HG03095 (cell line): Measurements from ENCODE around the gene NSD1.

Source experiments
- ATAC-seq: cut with Tn5 transposase; IDR thresholded peaks from one replicate; pipeline ENCODE4 v1.9.1; 2021; ENCODE audit warnings: moderate library complexity; ENCODE audit not compliant: unreplicated experiment

The NSD1 gene

DNA sequence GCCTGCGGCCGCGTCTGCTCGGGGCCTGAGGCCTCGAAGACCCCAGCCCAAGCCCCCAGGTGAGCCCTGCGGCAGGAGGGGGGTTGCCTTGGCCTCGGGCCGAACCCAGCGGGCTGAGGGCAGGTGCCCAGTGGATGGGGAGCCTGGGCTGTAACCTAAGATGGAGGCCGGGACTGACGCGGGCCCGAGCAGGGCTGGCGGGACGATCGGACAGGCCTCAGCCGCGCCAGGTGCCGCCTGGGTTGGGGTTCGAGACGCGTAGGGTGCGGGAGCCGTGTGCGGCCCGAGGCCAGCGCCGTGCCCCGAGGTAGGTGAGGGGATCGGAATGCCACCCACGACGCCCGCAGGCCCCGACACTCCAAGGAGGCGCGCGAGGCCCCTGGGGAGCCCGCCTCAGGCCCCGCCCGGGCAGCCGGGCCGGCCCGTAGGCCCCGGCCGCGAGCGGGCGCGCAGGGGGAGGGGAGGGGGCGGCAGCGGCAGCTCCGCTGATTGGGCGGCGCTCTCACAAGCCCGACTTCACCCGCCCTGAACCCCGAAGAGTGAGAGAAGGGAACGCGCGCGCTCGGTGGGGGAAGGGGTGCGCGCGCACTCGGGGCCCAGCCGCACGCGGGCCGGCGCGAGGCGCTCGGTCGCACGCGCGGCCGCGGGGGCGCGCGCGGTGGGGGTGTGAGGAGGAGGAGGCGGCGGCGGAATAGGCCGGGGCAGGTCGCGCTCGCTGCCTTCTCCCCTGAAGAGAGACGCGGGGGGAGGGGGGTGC is at the start of gene NSD1:
Gene NSD1 (plus strand): TSS at position 678 of the 757 bp plus-strand sequence. CDS start 1,331 bp downstream, outside the sequence.
- peak; percentile 51 for ATAC-seq

- ATAC-seq, result no peak
Measured at GRCh38 chr5:177084175-177084574, 49.4 kb upstream of the NSD1 start.

GRCh38 chr5:177085985-177086653 is 47.5 kb upstream of the NSD1 start:
- no peak for ATAC-seq

GRCh38 chr5:177086654-177087397 is 46.7 kb upstream of the NSD1 start, which contains the start of gene FGFR4:
Gene FGFR4, plus strand, starts transcription at chr5:177086915. Its CDS starts 2,688 bp downstream, at chr5:177089603.
- ATAC-seq, result peak; percentile 53

DNA sequence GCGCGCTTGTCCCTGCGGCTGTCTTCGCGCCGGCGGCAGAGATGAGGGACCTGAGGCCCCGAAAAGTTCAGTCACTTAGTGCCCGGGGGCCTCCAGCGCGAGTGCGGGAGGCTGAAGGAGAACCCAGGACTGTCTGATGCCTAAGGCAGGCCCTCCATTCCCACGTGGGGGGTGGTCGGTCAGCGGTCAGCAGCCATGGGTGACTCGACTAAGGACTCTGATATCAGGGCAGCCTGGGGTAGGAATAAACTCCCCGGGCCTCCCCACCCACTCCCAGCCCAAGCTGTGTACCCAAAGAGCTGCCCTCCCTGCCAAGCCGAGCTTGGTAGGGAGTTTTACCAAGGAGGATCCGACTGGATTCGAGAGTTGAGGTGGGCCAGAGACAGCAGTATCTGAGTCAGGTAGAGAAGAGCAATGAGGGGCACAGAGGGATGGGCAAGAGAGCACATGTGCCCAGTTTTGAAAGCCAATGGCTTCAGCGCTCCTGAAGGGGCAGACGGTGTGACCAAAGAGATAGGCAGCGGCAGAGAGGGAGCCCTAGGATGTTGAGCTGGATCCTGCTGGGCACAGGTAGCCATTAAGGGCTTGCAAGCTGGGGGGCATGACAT is 46.1 kb upstream of the NSD1 start:
- no peak for ATAC-seq

- no peak for ATAC-seq
Measured at GRCh38 chr5:177089127-177089526, 44.4 kb upstream of the NSD1 start.

- ATAC-seq, result no peak
Measured at GRCh38 chr5:177089825-177090641, 43.5 kb upstream of the NSD1 start.

- ATAC-seq, result no peak
Measured at GRCh38 chr5:177090813-177091212, 42.8 kb upstream of the NSD1 start.

DNA sequence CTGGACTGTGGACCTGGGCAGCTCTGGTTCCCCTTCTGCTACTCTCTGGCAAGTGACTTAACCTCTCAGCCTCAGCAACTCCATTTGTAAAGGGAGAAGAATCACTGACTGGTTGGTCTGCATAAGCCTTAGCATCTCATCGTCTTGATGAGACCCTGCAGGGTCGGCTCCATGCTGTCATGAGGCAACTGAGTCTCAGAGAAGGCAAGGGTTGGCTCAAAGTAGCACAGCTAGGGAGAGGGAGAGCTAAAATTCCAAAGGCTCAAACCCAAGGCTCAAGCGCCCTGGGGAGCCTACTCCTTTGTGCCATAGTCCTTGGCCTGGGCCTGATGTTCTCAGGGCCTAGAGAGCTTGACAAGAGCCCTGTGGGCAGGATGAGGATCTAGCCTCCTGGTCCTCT is 42.3 kb upstream of the NSD1 start:
- ATAC-seq, result no peak

GRCh38 chr5:177092178-177093081 is 41.1 kb upstream of the NSD1 start:
- no peak for ATAC-seq

DNA sequence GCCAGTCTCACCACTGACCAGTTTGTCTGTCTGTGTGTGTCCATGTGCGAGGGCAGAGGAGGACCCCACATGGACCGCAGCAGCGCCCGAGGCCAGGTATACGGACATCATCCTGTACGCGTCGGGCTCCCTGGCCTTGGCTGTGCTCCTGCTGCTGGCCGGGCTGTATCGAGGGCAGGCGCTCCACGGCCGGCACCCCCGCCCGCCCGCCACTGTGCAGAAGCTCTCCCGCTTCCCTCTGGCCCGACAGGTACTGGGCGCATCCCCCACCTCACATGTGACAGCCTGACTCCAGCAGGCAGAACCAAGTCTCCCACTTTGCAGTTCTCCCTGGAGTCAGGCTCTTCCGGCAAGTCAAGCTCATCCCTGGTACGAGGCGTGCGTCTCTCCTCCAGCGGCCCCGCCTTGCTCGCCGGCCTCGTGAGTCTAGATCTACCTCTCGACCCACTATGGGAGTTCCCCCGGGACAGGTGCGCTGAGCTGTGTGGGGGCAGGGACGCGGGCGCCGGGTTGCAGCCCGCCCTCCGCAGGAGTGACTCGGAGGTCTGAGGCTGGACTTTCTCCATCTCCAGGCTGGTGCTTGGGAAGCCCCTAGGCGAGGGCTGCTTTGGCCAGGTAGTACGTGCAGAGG is 40.4 kb upstream of the NSD1 start:
- ATAC-seq, result no peak

- no peak for ATAC-seq
Measured at GRCh38 chr5:177093803-177094202, 39.8 kb upstream of the NSD1 start.

GRCh38 chr5:177094224-177095087 is 39.1 kb upstream of the NSD1 start:
- ATAC-seq, result no peak

DNA sequence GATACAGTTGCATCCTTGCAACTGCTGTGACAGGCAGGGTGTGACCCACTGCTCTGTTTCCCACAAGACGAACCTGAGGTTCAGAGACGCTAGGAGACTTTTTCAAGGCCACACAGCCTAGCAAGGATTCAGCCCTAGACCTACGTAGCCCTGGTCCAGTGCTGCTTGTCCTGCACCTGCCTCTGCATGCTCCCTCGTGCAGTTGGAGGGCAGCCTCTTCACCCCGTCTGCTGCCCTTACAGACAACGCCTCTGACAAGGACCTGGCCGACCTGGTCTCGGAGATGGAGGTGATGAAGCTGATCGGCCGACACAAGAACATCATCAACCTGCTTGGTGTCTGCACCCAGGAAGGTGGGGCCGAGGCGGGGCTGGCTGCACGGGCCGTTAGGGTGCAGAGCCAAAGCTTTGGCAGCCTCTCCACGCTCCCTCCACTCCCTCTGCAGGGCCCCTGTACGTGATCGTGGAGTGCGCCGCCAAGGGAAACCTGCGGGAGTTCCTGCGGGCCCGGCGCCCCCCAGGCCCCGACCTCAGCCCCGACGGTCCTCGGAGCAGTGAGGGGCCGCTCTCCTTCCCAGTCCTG is 38.4 kb upstream of the NSD1 start:
- ATAC-seq, result no peak

GRCh38 chr5:177096162-177097015 is 37.2 kb upstream of the NSD1 start:
- ATAC-seq, result no peak
